Activated naive CD8-positive, alpha-beta T cell treated with anti-CD3 and anti-CD28 coated beads, Interleukin-2, amount 50 U/mL, for 16 hours (primary cell): Measurements from ENCODE around the gene RBMXL2.

Experiments
- DNase-seq: peaks from one replicate; pipeline ENCODE4 v3.0.0-alpha.2; 2020; ENCODE audit warnings: low read depth, low spot score

Gene RBMXL2

DNA sequence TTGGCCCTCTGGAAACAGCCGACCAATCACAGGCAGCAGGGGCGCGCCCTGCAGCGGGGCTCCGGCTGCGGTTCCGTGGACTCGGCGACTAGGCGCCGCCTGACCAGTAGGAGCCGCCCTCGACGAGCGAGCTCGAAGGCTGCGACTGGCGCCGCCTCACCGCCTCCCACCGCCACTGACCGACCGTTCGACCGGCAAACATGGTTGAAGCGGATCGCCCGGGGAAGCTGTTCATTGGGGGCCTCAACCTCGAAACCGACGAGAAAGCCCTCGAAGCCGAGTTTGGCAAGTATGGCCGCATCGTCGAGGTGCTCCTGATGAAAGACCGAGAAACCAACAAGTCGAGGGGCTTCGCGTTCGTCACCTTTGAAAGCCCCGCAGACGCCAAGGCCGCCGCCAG lies at the start of gene RBMXL2:
TSS of gene RBMXL2 (plus strand) at position 78 of the 400 bp plus-strand sequence. CDS start at position 201, 123 bp downstream.
- DNase-seq: no peak

DNA sequence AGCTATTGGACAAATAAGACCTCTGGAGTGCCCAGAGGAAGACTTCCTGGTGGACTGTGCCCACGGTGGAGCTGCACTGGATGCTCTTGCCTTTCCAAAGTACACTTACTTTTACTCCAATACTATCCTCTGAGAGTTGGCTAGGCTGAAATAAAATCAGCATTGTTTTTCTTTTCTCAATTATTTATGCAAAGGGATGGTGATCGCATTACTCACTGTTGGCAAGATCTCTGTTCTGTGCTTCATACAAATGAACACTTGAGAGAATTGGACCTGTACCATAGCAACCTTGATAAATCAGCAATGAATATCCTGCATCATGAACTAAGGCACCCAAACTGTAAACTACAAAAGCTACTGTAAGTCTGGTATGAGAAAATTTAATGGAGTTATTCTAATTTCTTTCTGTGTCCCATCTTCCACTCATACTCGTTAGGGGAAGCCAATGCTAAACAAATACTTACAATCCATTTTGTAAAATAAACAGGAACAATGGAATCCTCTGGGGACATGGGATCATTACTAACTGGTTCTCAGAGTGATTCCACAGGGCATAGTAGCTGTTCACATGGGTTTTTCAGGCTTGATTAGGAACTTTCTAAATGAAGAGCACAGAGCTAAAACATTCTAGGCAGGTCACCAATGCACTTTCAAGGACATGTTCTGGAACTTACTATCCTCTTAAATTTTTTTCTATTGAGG lies 42.2 kb upstream of the RBMXL2 start:
- DNase-seq: no peak

DNA sequence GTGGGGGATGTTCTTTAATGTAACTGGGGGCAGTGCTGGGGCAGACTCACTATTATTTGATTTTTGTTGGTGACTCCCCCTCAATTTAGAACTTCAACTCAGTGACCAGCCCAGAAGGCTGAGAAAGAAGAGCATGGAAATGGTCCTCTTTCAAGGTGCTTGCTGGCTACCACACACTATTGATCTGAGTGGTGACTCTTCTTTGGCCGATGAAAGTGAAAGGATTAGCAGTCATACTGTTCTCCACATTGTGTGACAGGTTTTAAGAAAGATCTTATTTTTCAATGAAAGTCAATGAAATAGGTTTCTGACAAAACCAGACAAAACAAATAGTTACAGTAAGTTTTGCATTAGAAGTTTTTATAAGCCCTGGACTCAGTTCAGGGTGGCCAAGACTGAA lies 38.6 kb upstream of the RBMXL2 start:
- DNase-seq: no peak

- no peak for DNase-seq
These were observed 31.8 kb upstream of the RBMXL2 start for GRCh38 chr11:7056828-7057513.

DNA sequence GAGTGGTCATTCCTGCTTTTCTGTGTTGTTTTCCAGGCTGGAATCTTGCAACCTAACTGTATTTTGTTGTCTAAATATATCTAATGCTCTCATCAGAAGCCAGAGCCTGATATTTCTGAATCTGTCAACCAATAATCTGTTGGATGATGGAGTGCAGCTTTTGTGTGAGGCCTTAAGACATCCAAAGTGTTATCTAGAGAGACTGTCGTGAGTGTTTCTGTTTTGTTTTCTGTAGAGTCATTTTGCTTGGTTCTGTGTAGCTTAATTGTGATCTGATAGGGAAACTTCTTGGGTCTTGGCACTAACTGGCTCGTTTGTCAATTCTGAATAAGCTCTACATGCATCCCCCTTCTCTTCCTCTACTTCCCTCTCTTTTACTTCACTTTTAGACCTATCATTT lies 31.2 kb upstream of the RBMXL2 start:
- no peak for DNase-seq

GRCh38 chr11:7060868-7061267 lies 27.9 kb upstream of the RBMXL2 start:
- DNase-seq: no peak

GRCh38 chr11:7062534-7062933 lies 26.3 kb upstream of the RBMXL2 start:
- DNase-seq: no peak

DNA sequence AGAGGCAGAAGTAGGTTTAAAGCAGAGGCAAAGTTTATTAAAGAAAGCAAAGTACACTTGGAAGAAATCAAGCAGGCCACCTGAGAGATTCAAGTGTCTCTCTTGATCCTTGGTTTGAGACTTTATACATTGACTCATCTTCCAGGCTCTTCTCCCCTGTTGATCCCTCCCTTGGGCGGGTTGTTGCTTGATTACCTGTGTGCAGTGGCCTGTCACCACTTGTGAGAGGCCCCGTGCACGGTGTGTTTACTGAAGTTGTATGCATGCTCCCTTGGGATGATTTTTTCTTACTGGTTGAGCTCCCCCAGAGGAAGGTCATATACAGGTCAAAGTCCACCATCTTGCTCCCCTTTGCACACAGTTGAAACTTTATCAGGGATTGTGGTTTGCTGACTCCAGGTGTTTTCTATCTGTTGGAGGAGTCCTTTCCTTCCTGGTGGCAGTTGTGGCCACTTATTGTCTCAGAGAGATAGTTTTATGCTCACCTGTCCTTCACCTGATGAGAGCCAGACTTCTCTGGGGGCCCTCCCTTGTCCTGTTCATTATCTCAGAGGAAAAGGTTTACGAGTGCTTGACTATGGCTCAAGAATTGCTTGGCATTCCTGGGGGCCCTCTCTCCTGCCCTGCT lies 16.3 kb upstream of the RBMXL2 start:
- DNase-seq: no peak

DNA sequence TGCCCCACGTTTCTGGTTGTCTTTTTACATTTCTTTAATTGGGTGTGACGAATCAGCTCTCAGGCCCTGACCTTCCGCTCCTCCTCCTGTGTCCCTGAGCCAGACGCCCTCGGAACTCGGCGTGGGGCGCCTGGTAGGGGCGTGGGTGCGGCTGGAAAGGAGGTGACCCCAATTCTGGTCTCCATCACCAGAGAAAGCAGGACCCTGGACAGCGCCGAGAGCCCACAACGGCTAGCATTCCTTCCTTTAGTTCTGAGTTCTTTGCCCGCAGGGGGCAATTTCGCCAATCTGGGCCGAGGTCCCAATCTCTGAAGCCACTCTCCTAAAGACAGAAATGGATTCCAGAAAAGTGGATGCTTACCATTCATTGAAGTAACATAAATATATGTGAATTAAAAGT lies 11.7 kb upstream of the RBMXL2 start:
- DNase-seq: no peak

GRCh38 chr11:7079545-7080135 lies 9.2 kb upstream of the RBMXL2 start:
- no peak for DNase-seq

- no peak for DNase-seq
These were observed 7.9 kb upstream of the RBMXL2 start for GRCh38 chr11:7080900-7081299.

GRCh38 chr11:7081441-7081840 lies 7.4 kb upstream of the RBMXL2 start:
- DNase-seq: no peak

- DNase-seq: no peak
These were observed 792 bp downstream of the RBMXL2 start for GRCh38 chr11:7089328-7090251.

- DNase-seq: no peak
These were observed 9.5 kb downstream of the RBMXL2 start for GRCh38 chr11:7098235-7098832.

- no peak for DNase-seq
These were observed 27.0 kb downstream of the RBMXL2 start for GRCh38 chr11:7115780-7116179.

- no peak for DNase-seq
These were observed 27.6 kb downstream of the RBMXL2 start for GRCh38 chr11:7116370-7116769.

GRCh38 chr11:7138051-7138450 lies 49.3 kb downstream of the RBMXL2 start:
- DNase-seq: no peak
